ENCODE results near the gene TSPAN9. TPM values are rescaled to one million over a fixed set of nuclear protein-coding genes. Genes with fewer than 3 reads are reported as not detected.

The TSPAN9 gene
- total and polyA plus RNA-seq, 2 experiments from 2014 or later = 6.0 to 31.5 TPM

GRCh38 chr12:3329361-3329760 lies 252.2 kb downstream of the TSPAN9 start (continued):
- TF ChIP-seq, protein P1, sequence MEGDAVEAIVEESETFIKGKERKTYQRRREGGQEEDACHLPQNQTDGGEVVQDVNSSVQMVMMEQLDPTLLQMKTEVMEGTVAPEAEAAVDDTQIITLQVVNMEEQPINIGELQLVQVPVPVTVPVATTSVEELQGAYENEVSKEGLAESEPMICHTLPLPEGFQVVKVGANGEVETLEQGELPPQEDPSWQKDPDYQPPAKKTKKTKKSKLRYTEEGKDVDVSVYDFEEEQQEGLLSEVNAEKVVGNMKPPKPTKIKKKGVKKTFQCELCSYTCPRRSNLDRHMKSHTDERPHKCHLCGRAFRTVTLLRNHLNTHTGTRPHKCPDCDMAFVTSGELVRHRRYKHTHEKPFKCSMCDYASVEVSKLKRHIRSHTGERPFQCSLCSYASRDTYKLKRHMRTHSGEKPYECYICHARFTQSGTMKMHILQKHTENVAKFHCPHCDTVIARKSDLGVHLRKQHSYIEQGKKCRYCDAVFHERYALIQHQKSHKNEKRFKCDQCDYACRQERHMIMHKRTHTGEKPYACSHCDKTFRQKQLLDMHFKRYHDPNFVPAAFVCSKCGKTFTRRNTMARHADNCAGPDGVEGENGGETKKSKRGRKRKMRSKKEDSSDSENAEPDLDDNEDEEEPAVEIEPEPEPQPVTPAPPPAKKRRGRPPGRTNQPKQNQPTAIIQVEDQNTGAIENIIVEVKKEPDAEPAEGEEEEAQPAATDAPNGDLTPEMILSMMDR (conservative IDR thresholded peaks at IDR 0.05; ENCODE audit: low read depth in 2 of 2) = no peak
- no peak for TF ChIP-seq POLR2AphosphoS5 (IDR thresholded peaks at IDR 0.05; ENCODE audit: low read depth)
- TF ChIP-seq STAT1 (IDR thresholded peaks at IDR 0.05; ENCODE audit: unreplicated experiment) = no peak
- no peak for TF ChIP-seq NANOG (IDR thresholded peaks at IDR 0.05; ENCODE audit: borderline replicate concordance)
- TF ChIP-seq CREB1 (CRISPR knock-in tag; IDR thresholded peaks at IDR 0.05; ENCODE audit: low read depth) = no peak
- TF ChIP-seq ZNF331 (CRISPR knock-in tag; IDR thresholded peaks at IDR 0.05; ENCODE audit: low read depth) = no peak
- no peak for TF ChIP-seq JUNB (IDR thresholded peaks at IDR 0.05; ENCODE audit: unreplicated experiment)

DNA sequence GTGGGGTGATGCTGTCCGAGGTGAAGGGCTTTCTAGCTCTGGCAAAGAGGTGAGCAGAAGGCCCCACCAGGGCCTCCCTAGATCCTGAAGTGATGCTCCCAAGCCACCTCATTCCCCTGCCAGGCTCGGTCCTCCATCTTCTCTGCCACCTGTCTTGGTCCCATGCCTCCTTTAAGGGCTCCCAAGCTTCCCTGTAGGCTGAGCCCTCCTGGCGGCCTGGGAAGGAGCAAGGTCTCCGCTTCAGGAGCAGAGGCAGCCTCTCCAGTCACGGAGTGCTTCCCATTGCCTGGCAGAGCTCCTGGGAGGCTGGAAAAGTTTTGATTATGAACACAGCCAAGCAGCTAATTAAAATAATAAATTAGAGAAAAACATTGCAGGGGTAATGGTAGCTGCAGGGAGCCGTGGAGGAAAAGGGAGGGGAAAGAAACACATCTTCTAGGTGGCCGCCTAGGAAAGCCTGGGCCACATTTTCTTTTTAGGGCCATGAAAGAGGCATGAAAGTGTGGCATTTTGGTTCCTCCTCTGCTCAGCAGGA lies 253.9 kb downstream of the TSPAN9 start:
- Histone ChIP-seq H3K36me3 (ENCODE audit: insufficient read depth) (no peaks in the 10 kb centered on the region), H4K20me1 (replicated peaks; ENCODE audit: insufficient read depth) (no peaks in the 10 kb centered on the region), H3K4me3 (no peak overlapping the region), H3K27me3 (ENCODE audit: insufficient read depth) (no peaks in the 10 kb centered on the region), H3F3A (replicated peaks; ENCODE audit: low read depth) (no peaks in the 10 kb centered on the region), H3K9me2 (ENCODE audit: insufficient read depth) (no peaks in the 10 kb centered on the region), H3K4me2 (no peak overlapping the region), H3K79me2 (replicated peaks; ENCODE audit: insufficient read depth) (no peaks in the 10 kb centered on the region), H3K27ac (ENCODE audit: low read depth) (no peak overlapping the region), H2AFZ (no peak overlapping the region), H3K4me1 (ENCODE audit: insufficient read depth) (peaks cover 9% of the 10 kb centered on the region; the same call in 1 of the 2 replicates)
- Mint-ChIP-seq H3K4me3 (no peak overlapping the region), H3K27ac (no peak overlapping the region), H3K9me3 (no peaks in the 10 kb centered on the region), H3K27me3 (ENCODE audit: insufficient read depth, low read depth, poor library complexity) (peaks cover 3% of the 10 kb centered on the region), H3K4me1 (peaks cover 18% of the 10 kb centered on the region), H3K36me3 (ENCODE audit: low read depth) (no peaks in the 10 kb centered on the region; the same call in 2 of the 3 replicates)
- ATAC-seq (no peak), DNase-seq (ENCODE audit: low spot score) (no peak)
- TF ChIP-seq NANOG (IDR thresholded peaks at IDR 0.05; ENCODE audit: borderline replicate concordance) = no peak
- TF ChIP-seq, protein P2, sequence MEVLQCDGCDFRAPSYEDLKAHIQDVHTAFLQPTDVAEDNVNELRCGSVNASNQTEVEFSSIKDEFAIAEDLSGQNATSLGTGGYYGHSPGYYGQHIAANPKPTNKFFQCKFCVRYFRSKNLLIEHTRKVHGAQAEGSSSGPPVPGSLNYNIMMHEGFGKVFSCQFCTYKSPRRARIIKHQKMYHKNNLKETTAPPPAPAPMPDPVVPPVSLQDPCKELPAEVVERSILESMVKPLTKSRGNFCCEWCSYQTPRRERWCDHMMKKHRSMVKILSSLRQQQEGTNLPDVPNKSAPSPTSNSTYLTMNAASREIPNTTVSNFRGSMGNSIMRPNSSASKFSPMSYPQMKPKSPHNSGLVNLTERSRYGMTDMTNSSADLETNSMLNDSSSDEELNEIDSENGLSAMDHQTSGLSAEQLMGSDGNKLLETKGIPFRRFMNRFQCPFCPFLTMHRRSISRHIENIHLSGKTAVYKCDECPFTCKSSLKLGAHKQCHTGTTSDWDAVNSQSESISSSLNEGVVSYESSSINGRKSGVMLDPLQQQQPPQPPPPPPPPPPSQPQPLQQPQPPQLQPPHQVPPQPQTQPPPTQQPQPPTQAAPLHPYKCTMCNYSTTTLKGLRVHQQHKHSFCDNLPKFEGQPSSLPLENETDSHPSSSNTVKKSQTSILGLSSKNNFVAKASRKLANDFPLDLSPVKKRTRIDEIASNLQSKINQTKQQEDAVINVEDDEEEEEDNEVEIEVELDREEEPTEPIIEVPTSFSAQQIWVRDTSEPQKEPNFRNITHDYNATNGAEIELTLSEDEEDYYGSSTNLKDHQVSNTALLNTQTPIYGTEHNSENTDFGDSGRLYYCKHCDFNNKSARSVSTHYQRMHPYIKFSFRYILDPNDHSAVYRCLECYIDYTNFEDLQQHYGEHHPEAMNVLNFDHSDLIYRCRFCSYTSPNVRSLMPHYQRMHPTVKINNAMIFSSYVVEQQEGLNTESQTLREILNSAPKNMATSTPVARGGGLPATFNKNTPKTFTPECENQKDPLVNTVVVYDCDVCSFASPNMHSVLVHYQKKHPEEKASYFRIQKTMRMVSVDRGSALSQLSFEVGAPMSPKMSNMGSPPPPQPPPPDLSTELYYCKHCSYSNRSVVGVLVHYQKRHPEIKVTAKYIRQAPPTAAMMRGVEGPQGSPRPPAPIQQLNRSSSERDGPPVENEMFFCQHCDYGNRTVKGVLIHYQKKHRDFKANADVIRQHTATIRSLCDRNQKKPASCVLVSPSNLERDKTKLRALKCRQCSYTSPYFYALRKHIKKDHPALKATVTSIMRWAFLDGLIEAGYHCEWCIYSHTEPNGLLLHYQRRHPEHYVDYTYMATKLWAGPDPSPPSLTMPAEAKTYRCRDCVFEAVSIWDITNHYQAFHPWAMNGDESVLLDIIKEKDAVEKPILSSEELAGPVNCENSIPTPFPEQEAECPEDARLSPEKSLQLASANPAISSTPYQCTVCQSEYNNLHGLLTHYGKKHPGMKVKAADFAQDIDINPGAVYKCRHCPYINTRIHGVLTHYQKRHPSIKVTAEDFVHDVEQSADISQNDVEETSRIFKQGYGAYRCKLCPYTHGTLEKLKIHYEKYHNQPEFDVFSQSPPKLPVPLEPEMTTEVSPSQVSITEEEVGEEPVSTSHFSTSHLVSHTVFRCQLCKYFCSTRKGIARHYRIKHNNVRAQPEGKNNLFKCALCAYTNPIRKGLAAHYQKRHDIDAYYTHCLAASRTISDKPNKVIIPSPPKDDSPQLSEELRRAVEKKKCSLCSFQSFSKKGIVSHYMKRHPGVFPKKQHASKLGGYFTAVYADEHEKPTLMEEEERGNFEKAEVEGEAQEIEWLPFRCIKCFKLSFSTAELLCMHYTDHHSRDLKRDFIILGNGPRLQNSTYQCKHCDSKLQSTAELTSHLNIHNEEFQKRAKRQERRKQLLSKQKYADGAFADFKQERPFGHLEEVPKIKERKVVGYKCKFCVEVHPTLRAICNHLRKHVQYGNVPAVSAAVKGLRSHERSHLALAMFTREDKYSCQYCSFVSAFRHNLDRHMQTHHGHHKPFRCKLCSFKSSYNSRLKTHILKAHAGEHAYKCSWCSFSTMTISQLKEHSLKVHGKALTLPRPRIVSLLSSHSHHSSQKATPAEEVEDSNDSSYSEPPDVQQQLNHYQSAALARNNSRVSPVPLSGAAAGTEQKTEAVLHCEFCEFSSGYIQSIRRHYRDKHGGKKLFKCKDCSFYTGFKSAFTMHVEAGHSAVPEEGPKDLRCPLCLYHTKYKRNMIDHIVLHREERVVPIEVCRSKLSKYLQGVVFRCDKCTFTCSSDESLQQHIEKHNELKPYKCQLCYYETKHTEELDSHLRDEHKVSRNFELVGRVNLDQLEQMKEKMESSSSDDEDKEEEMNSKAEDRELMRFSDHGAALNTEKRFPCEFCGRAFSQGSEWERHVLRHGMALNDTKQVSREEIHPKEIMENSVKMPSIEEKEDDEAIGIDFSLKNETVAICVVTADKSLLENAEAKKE (CRISPR knock-in tag; IDR thresholded peaks at IDR 0.05) = no peak
- TF ChIP-seq EZH2phosphoT487 (IDR thresholded peaks at IDR 0.05; ENCODE audit: unreplicated experiment) = no peak
- TF ChIP-seq EZH2 (IDR thresholded peaks at IDR 0.05; ENCODE audit: low read depth, unreplicated experiment) = no peak
- no peak for TF ChIP-seq JUNB (IDR thresholded peaks at IDR 0.05; ENCODE audit: unreplicated experiment)
- TF ChIP-seq POLR2AphosphoS5 (IDR thresholded peaks at IDR 0.05; ENCODE audit: low read depth) = no peak
- TF ChIP-seq, protein P3, sequence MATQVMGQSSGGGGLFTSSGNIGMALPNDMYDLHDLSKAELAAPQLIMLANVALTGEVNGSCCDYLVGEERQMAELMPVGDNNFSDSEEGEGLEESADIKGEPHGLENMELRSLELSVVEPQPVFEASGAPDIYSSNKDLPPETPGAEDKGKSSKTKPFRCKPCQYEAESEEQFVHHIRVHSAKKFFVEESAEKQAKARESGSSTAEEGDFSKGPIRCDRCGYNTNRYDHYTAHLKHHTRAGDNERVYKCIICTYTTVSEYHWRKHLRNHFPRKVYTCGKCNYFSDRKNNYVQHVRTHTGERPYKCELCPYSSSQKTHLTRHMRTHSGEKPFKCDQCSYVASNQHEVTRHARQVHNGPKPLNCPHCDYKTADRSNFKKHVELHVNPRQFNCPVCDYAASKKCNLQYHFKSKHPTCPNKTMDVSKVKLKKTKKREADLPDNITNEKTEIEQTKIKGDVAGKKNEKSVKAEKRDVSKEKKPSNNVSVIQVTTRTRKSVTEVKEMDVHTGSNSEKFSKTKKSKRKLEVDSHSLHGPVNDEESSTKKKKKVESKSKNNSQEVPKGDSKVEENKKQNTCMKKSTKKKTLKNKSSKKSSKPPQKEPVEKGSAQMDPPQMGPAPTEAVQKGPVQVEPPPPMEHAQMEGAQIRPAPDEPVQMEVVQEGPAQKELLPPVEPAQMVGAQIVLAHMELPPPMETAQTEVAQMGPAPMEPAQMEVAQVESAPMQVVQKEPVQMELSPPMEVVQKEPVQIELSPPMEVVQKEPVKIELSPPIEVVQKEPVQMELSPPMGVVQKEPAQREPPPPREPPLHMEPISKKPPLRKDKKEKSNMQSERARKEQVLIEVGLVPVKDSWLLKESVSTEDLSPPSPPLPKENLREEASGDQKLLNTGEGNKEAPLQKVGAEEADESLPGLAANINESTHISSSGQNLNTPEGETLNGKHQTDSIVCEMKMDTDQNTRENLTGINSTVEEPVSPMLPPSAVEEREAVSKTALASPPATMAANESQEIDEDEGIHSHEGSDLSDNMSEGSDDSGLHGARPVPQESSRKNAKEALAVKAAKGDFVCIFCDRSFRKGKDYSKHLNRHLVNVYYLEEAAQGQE (IDR thresholded peaks at IDR 0.05; ENCODE audit: unreplicated experiment) = no peak
- TF ChIP-seq CREB1 (CRISPR knock-in tag; IDR thresholded peaks at IDR 0.05; ENCODE audit: low read depth) = no peak
- no peak for TF ChIP-seq STAT1 (IDR thresholded peaks at IDR 0.05; ENCODE audit: unreplicated experiment)
